WI38 (cell line): ENCODE measurements around the gene PAX4.

Source experiments
- H3K4me3 ChIP-seq: 2 replicates; pipeline ENCODE4 v1.5.1; 2011; ENCODE audit warnings: low read depth, mild to moderate bottlenecking, control low read depth, low read length
- TF ChIP-seq, protein P1 (sequence below): IDR thresholded peaks from 2 replicates; pipeline ENCODE4 v1.5.1; 2012; ENCODE audit warnings: low read depth, mild to moderate bottlenecking, control low read depth, low read length

Gene PAX4

DNA sequence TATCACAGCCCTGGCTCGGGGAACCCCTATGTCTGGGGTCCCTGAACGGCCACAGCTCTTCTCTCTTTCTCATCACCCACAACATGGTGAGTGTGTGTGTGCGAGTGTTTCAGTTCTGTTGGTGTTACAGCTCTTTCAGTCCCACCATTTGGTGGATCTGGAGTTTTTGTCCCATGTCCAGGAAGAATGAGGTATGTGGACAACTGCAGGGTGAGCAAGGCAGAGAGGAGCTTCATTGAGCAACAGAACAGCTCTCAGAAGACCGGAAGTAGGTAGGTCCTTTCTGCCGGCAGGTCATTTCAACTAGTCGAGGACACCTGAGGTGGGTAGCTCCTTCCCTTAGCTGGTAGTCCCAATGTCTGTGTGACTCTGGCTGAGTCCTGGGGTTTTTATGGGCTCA, 9.5 kb downstream of the PAX4 start:
- TF ChIP-seq, protein P1, sequence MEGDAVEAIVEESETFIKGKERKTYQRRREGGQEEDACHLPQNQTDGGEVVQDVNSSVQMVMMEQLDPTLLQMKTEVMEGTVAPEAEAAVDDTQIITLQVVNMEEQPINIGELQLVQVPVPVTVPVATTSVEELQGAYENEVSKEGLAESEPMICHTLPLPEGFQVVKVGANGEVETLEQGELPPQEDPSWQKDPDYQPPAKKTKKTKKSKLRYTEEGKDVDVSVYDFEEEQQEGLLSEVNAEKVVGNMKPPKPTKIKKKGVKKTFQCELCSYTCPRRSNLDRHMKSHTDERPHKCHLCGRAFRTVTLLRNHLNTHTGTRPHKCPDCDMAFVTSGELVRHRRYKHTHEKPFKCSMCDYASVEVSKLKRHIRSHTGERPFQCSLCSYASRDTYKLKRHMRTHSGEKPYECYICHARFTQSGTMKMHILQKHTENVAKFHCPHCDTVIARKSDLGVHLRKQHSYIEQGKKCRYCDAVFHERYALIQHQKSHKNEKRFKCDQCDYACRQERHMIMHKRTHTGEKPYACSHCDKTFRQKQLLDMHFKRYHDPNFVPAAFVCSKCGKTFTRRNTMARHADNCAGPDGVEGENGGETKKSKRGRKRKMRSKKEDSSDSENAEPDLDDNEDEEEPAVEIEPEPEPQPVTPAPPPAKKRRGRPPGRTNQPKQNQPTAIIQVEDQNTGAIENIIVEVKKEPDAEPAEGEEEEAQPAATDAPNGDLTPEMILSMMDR = no peak
- no peak overlapping the region for H3K4me3 ChIP-seq

DNA sequence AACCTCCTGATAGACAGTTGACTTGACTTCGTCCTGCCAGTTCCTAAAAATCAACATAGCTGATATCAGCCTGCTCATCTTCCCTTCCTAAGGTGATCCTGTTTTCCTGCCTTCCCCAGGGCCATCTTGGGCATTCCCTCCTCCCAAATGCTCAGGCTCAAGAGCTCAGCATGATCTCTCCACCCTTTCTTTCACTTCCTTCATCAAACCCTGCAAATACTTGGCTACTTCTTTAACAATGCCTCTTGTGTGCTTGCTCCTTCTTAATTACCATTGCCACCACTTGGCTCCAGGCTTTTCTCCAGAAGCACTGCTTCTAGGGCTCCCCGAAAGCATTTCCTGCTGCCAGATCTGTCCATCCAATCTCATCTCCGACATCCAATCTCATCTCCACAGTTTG, 17.1 kb downstream of the PAX4 start:
- TF ChIP-seq, protein P1 = no peak
- no peak overlapping the region for H3K4me3 ChIP-seq

DNA sequence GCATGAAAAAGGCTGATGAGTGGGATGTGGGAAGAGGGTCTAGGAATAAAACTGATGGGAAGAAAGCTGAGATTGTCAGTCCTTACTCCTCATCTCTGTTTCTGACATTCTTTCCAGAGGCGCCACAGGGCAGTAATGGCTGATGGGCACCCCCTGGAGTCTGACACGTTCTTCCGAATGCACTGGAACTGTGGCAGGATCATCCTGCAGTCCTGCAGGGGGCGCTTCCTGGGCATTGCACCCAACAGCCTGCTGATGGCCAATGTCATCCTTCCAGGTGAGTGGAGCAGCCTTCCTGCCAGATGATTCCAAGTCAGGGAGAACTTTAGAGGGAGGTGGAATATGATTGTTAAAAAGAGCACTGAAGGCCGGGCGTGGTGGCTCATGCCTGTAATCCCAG, 19.6 kb downstream of the PAX4 start:
- no peak overlapping the region for H3K4me3 ChIP-seq
- TF ChIP-seq, protein P1 = no peak

DNA sequence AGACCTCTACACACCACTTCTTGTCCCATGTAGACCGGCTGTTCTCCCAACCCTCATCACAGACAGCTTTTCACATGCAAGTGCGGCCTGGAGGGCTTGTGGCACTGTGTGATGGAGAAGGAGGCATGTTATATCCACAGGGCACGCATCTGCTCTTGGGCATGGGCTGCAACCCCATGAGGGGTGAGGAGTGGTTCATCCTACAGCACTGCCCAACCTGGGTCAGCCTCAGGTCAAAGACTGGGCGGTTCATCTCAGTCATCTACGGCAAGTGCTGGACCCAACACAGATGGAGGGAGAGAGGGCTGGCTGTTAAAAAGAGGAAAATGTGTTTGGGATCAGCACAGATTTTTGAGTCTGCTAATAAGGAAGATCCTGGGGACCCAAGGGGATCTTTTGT, 22.2 kb downstream of the PAX4 start:
- H3K4me3 ChIP-seq = no peak overlapping the region
- TF ChIP-seq, protein P1 = no peak

DNA sequence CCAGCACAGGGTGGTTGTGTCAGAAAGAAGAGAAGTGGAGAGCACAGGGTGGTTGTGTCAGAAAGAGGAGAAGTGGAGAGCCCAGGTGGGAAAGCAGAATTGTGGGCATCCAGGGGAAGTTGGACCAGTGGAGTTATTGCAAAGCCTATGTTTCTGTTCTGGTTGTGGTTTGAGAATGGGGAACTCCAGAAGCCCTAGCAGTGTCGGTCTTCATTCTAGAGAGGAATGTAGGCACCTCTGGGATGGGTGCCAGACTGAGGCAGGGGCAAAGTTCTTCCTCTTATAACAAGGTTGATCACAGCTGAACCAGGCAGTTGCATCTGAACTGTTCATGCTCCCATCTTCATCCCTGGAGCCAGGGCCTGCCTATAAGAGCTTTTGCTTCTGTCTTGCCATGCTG, 23.5 kb downstream of the PAX4 start:
- no peak overlapping the region for H3K4me3 ChIP-seq
- TF ChIP-seq, protein P1 = no peak

DNA sequence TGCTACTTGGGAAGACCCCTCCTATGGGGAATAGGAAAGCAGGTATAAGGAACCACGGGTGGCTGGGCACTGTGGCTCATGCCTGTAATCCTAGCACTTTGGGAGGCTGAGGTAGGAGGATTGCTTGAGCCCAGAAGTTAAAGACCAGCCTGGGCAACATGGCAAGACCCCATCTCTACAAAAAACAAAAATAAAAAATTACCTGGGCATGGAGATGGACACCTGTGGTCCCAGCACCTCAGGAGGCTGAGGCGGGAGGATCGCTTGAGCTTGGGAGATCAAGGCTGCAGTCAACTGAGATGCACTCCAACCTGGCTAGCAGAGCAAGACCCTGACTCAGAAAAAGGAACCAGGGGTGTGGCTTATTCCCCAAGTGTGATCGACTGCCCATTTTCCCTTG, 25.4 kb downstream of the PAX4 start:
- H3K4me3 ChIP-seq = no peak overlapping the region
- TF ChIP-seq, protein P1 = no peak

DNA sequence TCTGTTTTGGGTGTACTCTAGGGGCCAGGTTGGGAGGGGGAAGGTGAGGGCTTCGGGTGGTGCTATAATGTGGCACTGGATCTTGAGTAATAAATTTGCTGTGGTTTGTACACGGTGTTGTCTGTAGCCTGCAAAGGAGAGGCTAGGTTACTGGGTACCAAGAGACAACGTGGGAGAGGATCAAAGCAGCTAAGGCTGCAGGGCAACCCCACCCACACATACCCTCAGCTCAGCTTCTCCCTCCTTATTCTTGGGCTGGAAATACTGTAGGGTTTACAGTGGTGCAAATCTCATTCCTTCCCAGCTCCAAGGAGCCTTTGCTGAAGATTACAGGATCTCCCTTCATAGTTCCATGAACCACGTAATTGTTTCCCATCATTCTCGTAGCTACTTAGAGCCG, 26.4 kb downstream of the PAX4 start:
- TF ChIP-seq, protein P1 = no peak
- H3K4me3 ChIP-seq = no peak overlapping the region
